OCI-LY7 (cell line): Measurements from ENCODE around the gene VCL. TPM values are rescaled to one million over a fixed set of nuclear protein-coding genes. Genes with fewer than 3 reads are reported as not detected.

Source experiments
- BruUV-seq: library from RNA; stranded (reverse); fragments of 400-500 nt; replicated peaks from 2 replicates; lab custom pipeline; 2021; lab: Mats Ljungman, UMichigan
- CTCF ChIA-PET: fragments of 300-600 bp; sonication (Branson Sonifier 250); formaldehyde crosslinking; loops from one replicate; lab custom pipeline; 2022; ENCODE audit warnings: antibody characterized with exemption; ENCODE audit not compliant: unreplicated experiment; lab: Charles Lee
- POLR2A ChIA-PET: fragments of 300-600 bp; sonication (Branson Sonifier 250); formaldehyde crosslinking; loops from one replicate; lab custom pipeline; 2022; ENCODE audit warnings: antibody characterized with exemption; lab: Charles Lee
- DNase-seq: peaks from one replicate; pipeline ENCODE4 v3.0.0-alpha.2; 2015; ENCODE audit warnings: low spot score
- H2AFZ ChIP-seq: fragments of 200-600 bp; sonication (generic), shearing (Covaris generic); 2 replicates; pipeline ENCODE4 v1.6.1; 2014; ENCODE audit warnings: mild to moderate bottlenecking, antibody characterized with exemption, low read length, moderate library complexity
- H3K27ac ChIP-seq: fragments of 200-600 bp; sonication (generic); 2 replicates; pipeline ENCODE4 v1.5.1; 2014; ENCODE audit warnings: mixed run types, low read depth, mild to moderate bottlenecking, moderate library complexity, low read length, inconsistent platforms; ENCODE audit not compliant: poor library complexity, severe bottlenecking
- H3K36me3 ChIP-seq: fragments of 200-600 bp; sonication (generic); 2 replicates; pipeline ENCODE4 v1.6.1; 2014; ENCODE audit warnings: mild to moderate bottlenecking, antibody characterized with exemption, low read length, moderate library complexity, mixed read lengths; ENCODE audit not compliant: insufficient read depth
- H3K4me1 ChIP-seq: fragments of 200-600 bp; sonication (generic); 2 replicates; pipeline ENCODE4 v1.5.1; 2014; ENCODE audit warnings: mild to moderate bottlenecking, low read length; ENCODE audit not compliant: insufficient read depth, poor library complexity, severe bottlenecking
- H3K4me2 ChIP-seq: fragments of 200-600 bp; sonication (generic); 2 replicates; pipeline ENCODE4 v1.6.1; 2014; ENCODE audit warnings: mild to moderate bottlenecking, low read length
- H3K4me3 ChIP-seq: fragments of 200-600 bp; sonication (generic); 2 replicates; pipeline ENCODE4 v1.5.1; 2014; ENCODE audit warnings: mild to moderate bottlenecking, low read depth, low read length; ENCODE audit not compliant: poor library complexity, severe bottlenecking
- H3K79me2 ChIP-seq: fragments of 200-600 bp; sonication (generic); 2 replicates; pipeline ENCODE4 v1.6.1; 2016; ENCODE audit warnings: low read depth, mild to moderate bottlenecking, low read length, moderate library complexity, mixed read lengths; ENCODE audit not compliant: insufficient read depth
- H3K9me2 ChIP-seq: fragments of 200-600 bp; sonication (generic); 2 replicates; pipeline ENCODE4 v1.6.1; 2016; ENCODE audit warnings: mild to moderate bottlenecking, low read length, mixed read lengths; ENCODE audit not compliant: insufficient read depth
- H3K9me3 ChIP-seq: fragments of 200-600 bp; sonication (generic); 2 replicates; pipeline ENCODE4 v1.6.1; 2014; ENCODE audit warnings: mild to moderate bottlenecking, mixed run types, low read length, mixed read lengths
- H4K20me1 ChIP-seq: fragments of 200-600 bp; sonication (generic); 2 replicates; pipeline ENCODE4 v1.6.1; 2014; ENCODE audit warnings: mild to moderate bottlenecking, antibody characterized with exemption, low read length, moderate library complexity, mixed read lengths; ENCODE audit not compliant: insufficient read depth
- CTCF ChIP-seq: fragments of 200-600 bp; sonication (generic); conservative IDR thresholded peaks from 2 replicates; pipeline ENCODE4 v1.5.1; 2014; ENCODE audit warnings: mild to moderate bottlenecking, antibody characterized with exemption, low read length, moderate library complexity, mixed read lengths
- EZH2phosphoT487 ChIP-seq: fragments of 200-600 bp; sonication (generic); IDR thresholded peaks from 2 replicates; pipeline ENCODE4 v1.6.1; 2018; ENCODE audit warnings: low read depth, borderline replicate concordance, mild to moderate bottlenecking, mixed run types, antibody characterized with exemption, low read length, moderate library complexity, mixed read lengths
- intact Hi-C: fragments of 100-400 bp; cut with micrococcal nuclease; formaldehyde crosslinking; loops from one replicate; pipeline ENCODE4 v1.10.0; 2022; ENCODE audit not compliant: unreplicated experiment
- total RNA-seq, 2 experiments: library from RNA; depleted of rRNA in 1 of 2; stranded (reverse); fragments of >200 nt in 1 of 2; shearing (Covaris generic) in 1 of 2; gene quantifications; 2 replicates each; pipeline ENCODE4 v1.2.3, GENCODE V29; 2014 to 2022

The VCL gene
- total RNA-seq, 2 experiments from 2014 or later, result 19.1 to 55.5 TPM

DNA sequence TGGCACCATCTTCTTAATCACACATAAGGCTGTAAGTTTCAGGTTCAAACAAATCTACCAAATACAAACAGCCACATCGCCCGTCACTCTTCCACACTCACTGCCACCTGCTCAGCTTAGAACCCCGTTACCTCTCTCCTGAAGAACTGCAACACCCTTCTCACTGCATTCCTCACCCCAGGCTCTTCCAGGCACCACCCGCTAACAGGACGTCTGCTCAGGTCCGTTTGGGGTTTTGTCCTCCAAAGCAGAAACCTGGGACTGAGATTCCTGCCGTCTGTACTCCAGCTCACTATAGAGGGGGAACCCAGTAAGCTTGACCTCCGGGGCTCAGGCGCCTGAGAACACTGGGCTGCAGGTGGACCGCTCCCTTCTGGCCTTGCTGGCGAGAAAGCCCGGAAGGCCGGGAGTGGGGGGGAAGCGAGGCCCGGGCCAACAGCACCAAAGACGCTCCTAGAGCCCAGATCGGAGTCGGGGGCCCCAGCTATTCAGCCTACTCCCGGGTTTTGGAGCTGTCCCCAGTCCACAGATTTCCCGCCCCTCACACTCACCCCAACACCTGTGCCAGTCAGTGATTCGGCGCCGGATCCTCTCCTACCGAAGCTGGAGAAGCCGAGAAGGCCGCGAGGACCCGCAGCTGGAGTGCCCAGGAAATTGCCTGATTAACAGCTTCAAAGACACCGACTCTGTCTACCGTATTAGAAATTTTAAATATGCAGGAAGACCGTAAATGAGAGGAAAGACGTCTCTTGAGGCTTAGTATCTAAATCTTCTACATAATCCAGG is 152.5 kb downstream of the VCL start, which contains the start of gene AP3M1:
TSS of gene AP3M1 (minus strand) at position 625 of the 786 bp plus-strand sequence. CDS start 12,449 bp downstream, outside the sequence.
- TF ChIP-seq EZH2phosphoT487 (no peak), CTCF (no peak)
- H2AFZ ChIP-seq, result peak within 1 kb of the TSS; percentile 70
- H3K4me2 ChIP-seq, result peak within 1 kb of the TSS; percentile 99
- intact Hi-C loops, result loop anchor here (5.0 kb wide), 2 partner anchors 82 to 138 kb away; no protein-coding TSS in a partner anchor
- peaks cover 73% of the 10 kb centered on the region for H3K79me2 ChIP-seq
- H3K36me3 ChIP-seq, result peaks cover 26% of the 10 kb centered on the region
- H3K4me3 ChIP-seq, result peak within 1 kb of the TSS; percentile 96
- H3K27ac ChIP-seq, result peak within 1 kb of the TSS; percentile 75
- H3K9me2 ChIP-seq, result no peaks in the 10 kb centered on the region
- DNase-seq, result peak; percentile 94
- H3K4me1 ChIP-seq, result peaks cover 26% of the 10 kb centered on the region
- CTCF ChIA-PET, result interaction anchor here (1.5 kb wide), 1 partner anchor 17 kb away, joined by 3 read pairs; no protein-coding TSS in a partner anchor
- H4K20me1 ChIP-seq, result no peaks in the 10 kb centered on the region
- no peaks in the 10 kb centered on the region for H3K9me3 ChIP-seq
- BruUV-seq, result no TSS peak
- POLR2A ChIA-PET, result interaction anchor here (0.8 to 2.2 kb wide), 13 partner anchors 11 to 271 kb away, joined by 3 to 13 read pairs (median 3); no protein-coding TSS in a partner anchor

DNA sequence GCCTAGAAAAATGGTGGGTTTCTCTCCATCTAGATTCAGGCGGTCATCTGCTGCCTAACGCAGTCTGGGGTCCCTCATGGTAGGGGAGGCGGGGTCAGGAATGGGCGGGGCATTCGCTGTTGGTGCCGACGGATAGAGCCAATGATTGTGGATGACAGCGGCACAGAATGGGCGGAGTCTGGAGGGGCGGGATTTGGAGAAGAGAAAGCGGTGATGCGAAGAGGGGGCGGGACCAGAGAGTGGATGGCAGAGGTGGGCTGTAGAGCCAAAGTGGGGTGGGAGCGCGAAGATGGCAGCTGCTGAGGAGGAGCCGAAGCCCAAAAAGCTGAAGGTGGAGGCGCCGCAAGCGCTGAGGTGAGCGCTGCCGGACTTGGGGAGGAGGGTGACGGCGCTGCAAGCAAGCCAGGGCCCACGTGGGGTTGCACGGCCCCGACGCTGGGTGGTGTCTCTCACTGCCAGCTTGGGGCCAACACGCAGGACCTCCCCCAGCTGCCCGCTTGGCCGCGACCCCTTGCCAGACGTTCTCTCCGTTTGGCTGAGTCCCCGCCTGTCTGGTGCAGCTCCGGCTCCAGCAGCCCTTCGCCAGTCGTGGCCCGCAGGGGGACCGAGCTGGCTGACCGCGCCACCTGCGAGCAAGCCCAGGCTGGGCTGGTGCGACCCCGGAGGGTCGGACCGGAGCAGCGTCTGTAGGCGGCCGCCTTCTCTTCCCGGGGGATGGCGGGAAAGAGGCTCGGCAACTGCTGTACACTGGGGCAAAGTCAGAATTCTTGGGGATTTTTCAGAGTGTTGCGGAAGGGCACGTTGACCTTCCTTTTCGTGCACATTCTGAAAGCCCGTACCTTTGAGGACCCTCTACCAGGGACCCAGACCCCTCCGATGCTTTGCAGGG is 153.3 kb downstream of the VCL start, which contains the start of gene ADK:
TSS of gene ADK (plus strand) at position 232 of the 889 bp plus-strand sequence. CDS start at position 290, 58 bp downstream.
- DNase-seq, result peak; percentile 98
- Histone ChIP-seq H3K4me2 (peak within 1 kb of the TSS; percentile 99), H2AFZ (peak within 1 kb of the TSS; percentile 70), H3K79me2 (peaks cover 64% of the 10 kb centered on the region), H3K36me3 (peaks cover 18% of the 10 kb centered on the region), H3K4me1 (peaks cover 26% of the 10 kb centered on the region), H3K9me2 (no peaks in the 10 kb centered on the region), H4K20me1 (no peaks in the 10 kb centered on the region), H3K27ac (peak within 1 kb of the TSS; percentile 75), H3K9me3 (no peaks in the 10 kb centered on the region), H3K4me3 (peak within 1 kb of the TSS; percentile 96)
- ChIA-PET POLR2A (interaction anchor here (0.8 to 2.2 kb wide), 9 partner anchors 12 to 272 kb away, joined by 3 to 13 read pairs (median 3); no protein-coding TSS in a partner anchor), CTCF (interaction anchor here (1.5 kb wide), 1 partner anchor 16 kb away, joined by 3 read pairs; no protein-coding TSS in a partner anchor)
- peak; percentile 61 for TF ChIP-seq CTCF
- no peak for TF ChIP-seq EZH2phosphoT487
- no TSS peak for BruUV-seq
- intact Hi-C loops, result loop anchor here (1.0 to 5.0 kb wide), 4 partner anchors 15 to 139 kb away; no protein-coding TSS in a partner anchor
